AG04450 (cell line): ENCODE results near the gene ARHGAP42. TPM values are rescaled to one million over a fixed set of nuclear protein-coding genes. Genes with fewer than 3 reads are reported as not detected.

Experiments
- CTCF ChIA-PET: fragments of 300-600, 350-600 bp; formaldehyde crosslinking; extraction: SDS; loops from one replicate; lab custom pipeline; 2022; ENCODE audit warnings: antibody characterized with exemption, inconsistent platforms; lab: Charles Lee
- POLR2A ChIA-PET: fragments of 350-600 bp; formaldehyde crosslinking; extraction: SDS; loops from one replicate; lab custom pipeline; 2021; ENCODE audit warnings: antibody characterized with exemption, inconsistent platforms; lab: Yijun Ruan, JAX
- DNase-seq: peaks from one replicate; pipeline ENCODE4 v3.0.0-alpha.2; 2011; ENCODE audit warnings: low read depth, low spot score
- H3K27ac ChIP-seq: one replicate; pipeline ENCODE4 v1.5.1; 2012; ENCODE audit warnings: low read depth, low read length, control low read depth
- H3K27me3 ChIP-seq: one replicate; pipeline ENCODE4 v1.6.0; 2012; ENCODE audit warnings: low read length; ENCODE audit not compliant: control insufficient read depth, insufficient read depth
- H3K4me3 ChIP-seq: 2 replicates; pipeline ENCODE4 v1.5.1; 2011; ENCODE audit warnings: mild to moderate bottlenecking, low read depth, low read length, control low read depth
- H3K9me3 ChIP-seq: 2 replicates; pipeline ENCODE4 v1.5.1; 2012; ENCODE audit warnings: low read length; ENCODE audit not compliant: control insufficient read depth, insufficient read depth
- polyA plus RNA-seq: library from polyadenylated mRNA; depleted of rRNA; stranded (reverse); fragments of >200 nt; gene quantifications from 2 replicates; pipeline ENCODE4 v1.2.3, GENCODE V29; 2011
- TF ChIP-seq, protein P1 (sequence below): IDR thresholded peaks from 2 replicates; pipeline ENCODE4 v1.5.1; 2011; ENCODE audit warnings: low read depth, low read length, control low read depth, inconsistent platforms

ARHGAP42 gene
- polyA plus RNA-seq, 1 experiment, result 9.0 TPM

DNA sequence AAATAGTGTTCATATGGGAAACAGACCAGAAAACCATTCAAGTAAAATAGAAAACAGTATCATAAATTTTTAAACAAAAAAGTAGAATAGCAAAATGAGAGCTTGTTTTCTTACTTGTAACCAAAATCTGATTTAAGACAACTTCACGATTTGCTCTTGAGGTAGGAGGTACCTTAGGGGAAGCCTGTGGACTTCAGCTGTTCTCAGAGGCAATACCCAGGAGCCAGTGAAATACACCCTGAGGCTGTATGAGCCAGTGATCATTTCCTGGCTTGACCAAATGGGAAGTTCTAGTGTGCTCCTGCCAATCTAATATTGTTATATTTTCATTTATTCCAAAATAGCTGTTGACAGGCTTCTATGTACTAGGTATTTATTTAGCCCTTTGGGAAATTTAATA is 104.8 kb downstream of the ARHGAP42 start:
- POLR2A ChIA-PET, result no interaction called here
- no peak overlapping the region for H3K27ac ChIP-seq
- TF ChIP-seq, protein P1, sequence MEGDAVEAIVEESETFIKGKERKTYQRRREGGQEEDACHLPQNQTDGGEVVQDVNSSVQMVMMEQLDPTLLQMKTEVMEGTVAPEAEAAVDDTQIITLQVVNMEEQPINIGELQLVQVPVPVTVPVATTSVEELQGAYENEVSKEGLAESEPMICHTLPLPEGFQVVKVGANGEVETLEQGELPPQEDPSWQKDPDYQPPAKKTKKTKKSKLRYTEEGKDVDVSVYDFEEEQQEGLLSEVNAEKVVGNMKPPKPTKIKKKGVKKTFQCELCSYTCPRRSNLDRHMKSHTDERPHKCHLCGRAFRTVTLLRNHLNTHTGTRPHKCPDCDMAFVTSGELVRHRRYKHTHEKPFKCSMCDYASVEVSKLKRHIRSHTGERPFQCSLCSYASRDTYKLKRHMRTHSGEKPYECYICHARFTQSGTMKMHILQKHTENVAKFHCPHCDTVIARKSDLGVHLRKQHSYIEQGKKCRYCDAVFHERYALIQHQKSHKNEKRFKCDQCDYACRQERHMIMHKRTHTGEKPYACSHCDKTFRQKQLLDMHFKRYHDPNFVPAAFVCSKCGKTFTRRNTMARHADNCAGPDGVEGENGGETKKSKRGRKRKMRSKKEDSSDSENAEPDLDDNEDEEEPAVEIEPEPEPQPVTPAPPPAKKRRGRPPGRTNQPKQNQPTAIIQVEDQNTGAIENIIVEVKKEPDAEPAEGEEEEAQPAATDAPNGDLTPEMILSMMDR, result no peak
- no peak for DNase-seq
- H3K9me3 ChIP-seq, result no peaks in the 10 kb centered on the region
- no peaks in the 10 kb centered on the region for H3K27me3 ChIP-seq
- H3K4me3 ChIP-seq, result no peak overlapping the region
- CTCF ChIA-PET, result interaction anchor here (0.7 to 1.0 kb wide), 2 partner anchors 215 to 1444 kb away, joined by 3 to 4 read pairs; no protein-coding TSS in a partner anchor

- ChIA-PET POLR2A (no interaction called here), CTCF (no interaction called here)
- Histone ChIP-seq H3K27me3 (no peaks in the 10 kb centered on the region), H3K9me3 (no peaks in the 10 kb centered on the region), H3K4me3 (no peak overlapping the region), H3K27ac (no peak overlapping the region)
- no peak for DNase-seq
- TF ChIP-seq, protein P1, result no peak
Measured at GRCh38 chr11:100793525-100793924, 106.4 kb downstream of the ARHGAP42 start.

DNA sequence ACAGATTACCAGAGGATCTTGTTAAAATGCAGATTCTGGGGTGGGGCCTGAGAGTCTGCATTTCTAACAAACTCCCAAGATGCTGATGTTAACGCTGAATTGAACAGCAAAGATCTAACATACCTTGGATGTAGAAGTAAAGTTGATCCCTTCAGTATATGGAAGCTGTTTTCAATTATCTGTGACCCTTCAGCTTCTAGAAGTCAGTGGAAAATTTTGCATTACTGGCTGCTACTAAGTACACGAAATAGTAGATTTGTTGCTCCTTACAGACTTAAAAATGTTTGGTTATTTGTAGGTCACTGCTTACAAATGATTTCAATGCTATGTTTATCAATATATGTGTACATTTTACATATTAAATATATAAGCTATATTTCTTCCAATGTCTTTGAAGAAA is 107.4 kb downstream of the ARHGAP42 start:
- Histone ChIP-seq H3K4me3 (no peak overlapping the region), H3K27me3 (no peaks in the 10 kb centered on the region), H3K27ac (no peak overlapping the region), H3K9me3 (no peaks in the 10 kb centered on the region)
- POLR2A ChIA-PET, result no interaction called here
- no peak for DNase-seq
- CTCF ChIA-PET, result interaction anchor here (0.7 kb wide), 1 partner anchor 9 kb away, joined by 3 read pairs; no protein-coding TSS in a partner anchor
- TF ChIP-seq, protein P1, result no peak

DNA sequence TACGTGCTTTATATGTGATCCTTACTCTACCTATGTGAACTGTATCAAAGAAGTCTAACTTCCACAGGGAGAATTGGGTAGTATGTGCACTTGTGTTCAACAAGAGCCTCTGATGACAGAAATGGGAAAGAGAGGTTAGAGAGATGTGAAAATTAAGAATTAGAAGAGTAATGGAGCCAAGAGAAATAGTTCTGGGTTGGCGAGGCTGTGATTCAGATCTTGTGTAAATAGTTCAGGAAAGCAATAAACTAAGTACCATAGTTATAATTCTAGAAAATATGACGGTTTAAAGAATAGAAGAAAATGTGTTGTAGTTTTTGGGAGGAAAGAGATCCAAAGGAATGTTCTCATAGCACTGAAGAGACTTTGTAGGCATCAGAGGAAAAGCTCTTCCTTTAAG is 112.4 kb downstream of the ARHGAP42 start:
- CTCF ChIA-PET, result no interaction called here
- no peaks in the 10 kb centered on the region for H3K9me3 ChIP-seq
- no peak overlapping the region for H3K4me3 ChIP-seq
- POLR2A ChIA-PET, result no interaction called here
- no peaks in the 10 kb centered on the region for H3K27me3 ChIP-seq
- H3K27ac ChIP-seq, result no peak overlapping the region
- DNase-seq, result no peak
- TF ChIP-seq, protein P1, result no peak

GRCh38 chr11:100800202-100800601 is 113.1 kb downstream of the ARHGAP42 start:
- H3K27me3 ChIP-seq, result no peaks in the 10 kb centered on the region
- TF ChIP-seq, protein P1, result no peak
- H3K9me3 ChIP-seq, result no peaks in the 10 kb centered on the region
- ChIA-PET CTCF (no interaction called here), POLR2A (no interaction called here)
- DNase-seq, result no peak
- no peak overlapping the region for H3K27ac ChIP-seq
- no peak overlapping the region for H3K4me3 ChIP-seq
